Measurements from ENCODE around the gene CERS6.
"Not testable (repeated sequence)": the region's sequence is repeated elsewhere in the genome, so short reads cannot be mapped to it uniquely, and the experiment has no call there.

CERS6 gene

GRCh38 chr2:168455645-168456520, at the start of gene CERS6:
Gene CERS6, plus strand, starts transcription at chr2:168456272. Its CDS starts 177 bp downstream, at chr2:168456449.
- H3K4me3 ChIP-seq (ENCODE audit: low read depth, low read length) = peak within 1 kb of the TSS; percentile 88

GRCh38 chr2:168412301-168412700, 43.8 kb upstream of the CERS6 start:
- not testable (repeated sequence) for H3K4me3 ChIP-seq (ENCODE audit: low read depth, low read length)

- H3K4me3 ChIP-seq (ENCODE audit: low read depth, low read length) = not testable (repeated sequence)
These were observed 43.0 kb upstream of the CERS6 start for GRCh38 chr2:168413101-168413500.

- H3K4me3 ChIP-seq (ENCODE audit: low read depth, low read length) = no peak overlapping the region
These were observed 39.5 kb upstream of the CERS6 start for GRCh38 chr2:168416555-168416954.

- no peak overlapping the region for H3K4me3 ChIP-seq (ENCODE audit: low read depth, low read length)
These were observed 33.5 kb upstream of the CERS6 start for GRCh38 chr2:168422584-168422983.

GRCh38 chr2:168424112-168424951, 31.7 kb upstream of the CERS6 start:
- no peak overlapping the region for H3K4me3 ChIP-seq (ENCODE audit: low read depth, low read length)

GRCh38 chr2:168424971-168425370, 31.1 kb upstream of the CERS6 start:
- no peak overlapping the region for H3K4me3 ChIP-seq (ENCODE audit: low read depth, low read length)

GRCh38 chr2:168426861-168427260, 29.2 kb upstream of the CERS6 start:
- no peak overlapping the region for H3K4me3 ChIP-seq (ENCODE audit: low read depth, low read length)

- no peak overlapping the region for H3K4me3 ChIP-seq (ENCODE audit: low read depth, low read length)
These were observed 28.6 kb upstream of the CERS6 start for GRCh38 chr2:168427451-168427850.

GRCh38 chr2:168428431-168428830, 27.6 kb upstream of the CERS6 start:
- no peak overlapping the region for H3K4me3 ChIP-seq (ENCODE audit: low read depth, low read length)

GRCh38 chr2:168429988-168430387, 26.1 kb upstream of the CERS6 start:
- H3K4me3 ChIP-seq (ENCODE audit: low read depth, low read length) = no peak overlapping the region

- H3K4me3 ChIP-seq (ENCODE audit: low read depth, low read length) = no peak overlapping the region
These were observed 25.6 kb upstream of the CERS6 start for GRCh38 chr2:168430431-168430830.

GRCh38 chr2:168431301-168432024, 24.6 kb upstream of the CERS6 start:
- H3K4me3 ChIP-seq (ENCODE audit: low read depth, low read length) = no peak overlapping the region

- H3K4me3 ChIP-seq (ENCODE audit: low read depth, low read length) = no peak overlapping the region
These were observed 24.0 kb upstream of the CERS6 start for GRCh38 chr2:168432100-168432499.

- H3K4me3 ChIP-seq (ENCODE audit: low read depth, low read length) = no peak overlapping the region
These were observed 23.4 kb upstream of the CERS6 start for GRCh38 chr2:168432565-168433186.

- no peak overlapping the region for H3K4me3 ChIP-seq (ENCODE audit: low read depth, low read length)
These were observed 22.5 kb upstream of the CERS6 start for GRCh38 chr2:168433527-168433926.

- no peak overlapping the region for H3K4me3 ChIP-seq (ENCODE audit: low read depth, low read length)
These were observed 21.9 kb upstream of the CERS6 start for GRCh38 chr2:168434146-168434545.

GRCh38 chr2:168436840-168437239, 19.2 kb upstream of the CERS6 start:
- no peak overlapping the region for H3K4me3 ChIP-seq (ENCODE audit: low read depth, low read length)

GRCh38 chr2:168438553-168438952, 17.5 kb upstream of the CERS6 start:
- no peak overlapping the region for H3K4me3 ChIP-seq (ENCODE audit: low read depth, low read length)

GRCh38 chr2:168439536-168439935, 16.5 kb upstream of the CERS6 start:
- no peak overlapping the region for H3K4me3 ChIP-seq (ENCODE audit: low read depth, low read length)
